Loucy (cell line): Measurements from ENCODE around the gene PLEKHA6.
A peak's percentile ranks its signal among the peaks of the same experiment; 100 is the strongest.
"Not testable (repeated sequence)": the region's sequence is repeated elsewhere in the genome, so short reads cannot be mapped to it uniquely, and the experiment has no call there.

Experiments used
- H2AFZ ChIP-seq: fragments of 200-600 bp; sonication (generic); 2 replicates; pipeline ENCODE4 v1.6.0; 2016; ENCODE audit warnings: antibody characterized with exemption, mild to moderate bottlenecking, low read length, moderate library complexity
- H3F3A ChIP-seq: fragments of 200-600 bp; 2 replicates; pipeline ENCODE4 v1.6.0; 2016; ENCODE audit warnings: antibody characterized with exemption, low read depth, mild to moderate bottlenecking
- H3K27me3 ChIP-seq: fragments of 200-600 bp; sonication (generic); 2 replicates; pipeline ENCODE4 v1.6.1; 2014; ENCODE audit warnings: low read length, mild to moderate bottlenecking; ENCODE audit not compliant: insufficient read depth, poor library complexity, severe bottlenecking
- H3K36me3 ChIP-seq: fragments of 200-600 bp; sonication (generic); 2 replicates; pipeline ENCODE4 v1.6.1; 2016; ENCODE audit warnings: low read length; ENCODE audit not compliant: insufficient read depth
- H3K4me1 ChIP-seq: fragments of 200-600 bp; sonication (generic); 2 replicates; pipeline ENCODE4 v1.5.1; 2014; ENCODE audit warnings: low read length, mild to moderate bottlenecking; ENCODE audit not compliant: insufficient read depth, poor library complexity, severe bottlenecking
- H3K4me2 ChIP-seq: fragments of 200-600 bp; sonication (generic); 2 replicates; pipeline ENCODE4 v1.6.0; 2014; ENCODE audit warnings: antibody characterized with exemption, low read length, low read depth, mild to moderate bottlenecking; ENCODE audit not compliant: poor library complexity, severe bottlenecking
- H3K4me3 ChIP-seq: fragments of 200-600 bp; sonication (generic); 2 replicates; pipeline ENCODE4 v1.5.1; 2014; ENCODE audit warnings: low read length, mild to moderate bottlenecking, mixed read lengths; ENCODE audit not compliant: poor library complexity, severe bottlenecking
- H3K79me2 ChIP-seq: fragments of 200-600 bp; sonication (generic); 2 replicates; pipeline ENCODE4 v1.6.1; 2014; ENCODE audit warnings: low read length; ENCODE audit not compliant: insufficient read depth
- H3K9ac ChIP-seq: fragments of 200-600 bp; sonication (generic); 2 replicates; pipeline ENCODE4 v1.6.0; 2014; ENCODE audit warnings: mild to moderate bottlenecking, low read depth, low read length, moderate library complexity; ENCODE audit not compliant: poor library complexity, severe bottlenecking
- H3K9me2 ChIP-seq: fragments of 200-600 bp; sonication (generic); replicated peaks from 2 replicates; pipeline ENCODE4 v1.6.1; 2016; ENCODE audit warnings: low read depth, low read length, mixed read lengths
- H3K9me3 ChIP-seq: fragments of 200-600 bp; sonication (generic); 2 replicates; pipeline ENCODE4 v1.6.1; 2014; ENCODE audit warnings: mild to moderate bottlenecking, antibody characterized with exemption, low read length, low read depth; ENCODE audit not compliant: insufficient read depth
- H4K20me1 ChIP-seq: fragments of 200-600 bp; sonication (generic); 2 replicates; pipeline ENCODE4 v1.6.0; 2014; ENCODE audit warnings: antibody characterized with exemption, low read length, mild to moderate bottlenecking; ENCODE audit not compliant: insufficient read depth, poor library complexity, severe bottlenecking
- EZH2phosphoT487 ChIP-seq: fragments of 200-600 bp; IDR thresholded peaks from 2 replicates; pipeline ENCODE4 v1.6.1; 2018; ENCODE audit warnings: antibody characterized with exemption, mild to moderate bottlenecking, moderate library complexity, borderline replicate concordance
- TF ChIP-seq, protein P1 (sequence below): fragments of 200-600 bp; sonication (generic); conservative IDR thresholded peaks from 2 replicates; pipeline ENCODE4 v1.5.1; 2014; ENCODE audit warnings: mild to moderate bottlenecking, antibody characterized with exemption, low read length

The PLEKHA6 gene

DNA sequence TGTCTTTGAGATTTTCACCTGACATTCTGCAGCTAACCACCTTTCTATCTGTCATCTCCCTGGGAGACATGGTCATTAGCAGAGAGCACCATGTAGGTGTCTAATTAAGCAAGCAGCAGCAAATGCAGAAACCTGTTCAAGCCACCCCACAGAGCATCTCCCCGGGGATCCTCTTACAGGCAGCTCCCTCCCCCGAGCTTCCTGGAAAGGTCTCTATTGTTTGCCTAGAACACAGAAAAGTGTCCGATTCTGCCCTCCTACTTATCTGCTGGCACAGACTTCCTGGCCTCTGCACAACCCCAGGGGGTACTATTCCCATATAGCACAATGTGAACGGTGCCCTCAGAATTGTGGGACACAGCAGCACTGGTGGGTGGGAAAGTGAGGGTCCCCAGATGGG, 46.1 kb downstream of the PLEKHA6 start:
- no peak overlapping the region for H3K4me3 ChIP-seq
- peak overlapping the region; percentile 23 for H3K4me2 ChIP-seq
- peaks cover 7% of the 10 kb centered on the region for H3K4me1 ChIP-seq
- no peak overlapping the region for H2AFZ ChIP-seq
- no peaks in the 10 kb centered on the region for H3K36me3 ChIP-seq
- H4K20me1 ChIP-seq = no peaks in the 10 kb centered on the region
- H3K9me2 ChIP-seq = no peaks in the 10 kb centered on the region
- no peak overlapping the region for H3K9ac ChIP-seq
- H3F3A ChIP-seq = no peaks in the 10 kb centered on the region
- no peaks in the 10 kb centered on the region for H3K79me2 ChIP-seq
- TF ChIP-seq, protein P1, sequence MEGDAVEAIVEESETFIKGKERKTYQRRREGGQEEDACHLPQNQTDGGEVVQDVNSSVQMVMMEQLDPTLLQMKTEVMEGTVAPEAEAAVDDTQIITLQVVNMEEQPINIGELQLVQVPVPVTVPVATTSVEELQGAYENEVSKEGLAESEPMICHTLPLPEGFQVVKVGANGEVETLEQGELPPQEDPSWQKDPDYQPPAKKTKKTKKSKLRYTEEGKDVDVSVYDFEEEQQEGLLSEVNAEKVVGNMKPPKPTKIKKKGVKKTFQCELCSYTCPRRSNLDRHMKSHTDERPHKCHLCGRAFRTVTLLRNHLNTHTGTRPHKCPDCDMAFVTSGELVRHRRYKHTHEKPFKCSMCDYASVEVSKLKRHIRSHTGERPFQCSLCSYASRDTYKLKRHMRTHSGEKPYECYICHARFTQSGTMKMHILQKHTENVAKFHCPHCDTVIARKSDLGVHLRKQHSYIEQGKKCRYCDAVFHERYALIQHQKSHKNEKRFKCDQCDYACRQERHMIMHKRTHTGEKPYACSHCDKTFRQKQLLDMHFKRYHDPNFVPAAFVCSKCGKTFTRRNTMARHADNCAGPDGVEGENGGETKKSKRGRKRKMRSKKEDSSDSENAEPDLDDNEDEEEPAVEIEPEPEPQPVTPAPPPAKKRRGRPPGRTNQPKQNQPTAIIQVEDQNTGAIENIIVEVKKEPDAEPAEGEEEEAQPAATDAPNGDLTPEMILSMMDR = no peak
- TF ChIP-seq EZH2phosphoT487 = no peak
- H3K27me3 ChIP-seq = no peaks in the 10 kb centered on the region
- no peaks in the 10 kb centered on the region for H3K9me3 ChIP-seq

DNA sequence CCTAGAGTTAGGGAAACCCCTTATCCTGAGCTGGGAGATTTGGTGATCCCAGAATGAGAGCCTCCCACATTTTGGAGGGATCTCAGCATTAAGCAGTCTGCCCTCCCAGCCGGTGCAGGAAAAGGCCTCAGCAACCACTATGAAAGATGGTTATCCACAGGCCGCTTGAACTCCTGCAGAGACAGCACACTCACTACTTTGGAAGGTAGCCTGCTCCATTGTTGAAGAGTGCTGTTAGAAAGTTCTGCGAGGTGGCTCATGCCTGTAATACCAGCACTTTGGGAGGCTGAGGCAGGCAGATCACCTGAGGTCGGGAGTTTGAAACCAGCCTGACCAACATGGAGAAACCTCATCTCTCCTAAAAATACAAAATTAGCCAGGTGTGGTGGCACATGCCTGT, 48.8 kb downstream of the PLEKHA6 start:
- H3K27me3 ChIP-seq, H3K9me2 ChIP-seq, H3K4me1 ChIP-seq, H3K9me3 ChIP-seq, H3F3A ChIP-seq, H3K79me2 ChIP-seq, H2AFZ ChIP-seq, H3K4me3 ChIP-seq, H3K4me2 ChIP-seq, H3K36me3 ChIP-seq, H4K20me1 ChIP-seq, H3K9ac ChIP-seq: not testable (repeated sequence)

DNA sequence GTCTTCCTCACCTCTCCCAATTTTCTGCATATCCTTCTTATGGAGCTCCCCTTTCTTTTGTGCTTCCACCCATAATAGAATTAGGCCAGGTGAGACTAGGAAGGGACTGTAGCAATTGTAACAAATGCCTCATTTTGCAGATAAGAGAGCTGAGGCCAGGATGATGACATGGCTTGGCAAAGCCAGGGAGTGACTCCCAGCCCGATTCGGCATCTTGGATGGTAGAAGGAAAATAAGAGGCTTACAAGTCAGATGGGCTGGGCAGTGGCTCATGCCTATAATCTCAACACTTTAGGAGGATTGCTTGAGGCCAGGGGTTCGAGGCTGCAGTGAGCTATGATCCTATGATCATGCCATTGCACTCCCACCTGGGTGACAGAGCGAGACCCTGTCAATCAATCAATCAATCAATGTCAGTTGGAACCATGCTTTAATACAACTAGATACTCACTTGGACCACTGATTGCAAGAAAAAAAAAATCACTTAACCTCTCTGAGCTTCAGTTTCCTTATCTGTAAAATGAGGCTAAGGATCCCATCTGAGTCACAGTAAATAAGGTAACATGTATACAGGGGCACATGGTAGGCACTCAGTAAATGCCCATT, 51.6 kb downstream of the PLEKHA6 start:
- H3F3A ChIP-seq = no peaks in the 10 kb centered on the region
- H3K9me2 ChIP-seq = no peaks in the 10 kb centered on the region
- TF ChIP-seq, protein P1 = no peak
- no peak for TF ChIP-seq EZH2phosphoT487
- H3K79me2 ChIP-seq = no peaks in the 10 kb centered on the region
- no peaks in the 10 kb centered on the region for H3K9me3 ChIP-seq
- H3K36me3 ChIP-seq = no peaks in the 10 kb centered on the region
- no peak overlapping the region for H3K4me2 ChIP-seq
- H3K4me1 ChIP-seq = no peaks in the 10 kb centered on the region
- H3K9ac ChIP-seq = no peak overlapping the region
- no peaks in the 10 kb centered on the region for H3K27me3 ChIP-seq
- H3K4me3 ChIP-seq = no peak overlapping the region
- H4K20me1 ChIP-seq = no peaks in the 10 kb centered on the region
- no peak overlapping the region for H2AFZ ChIP-seq

DNA sequence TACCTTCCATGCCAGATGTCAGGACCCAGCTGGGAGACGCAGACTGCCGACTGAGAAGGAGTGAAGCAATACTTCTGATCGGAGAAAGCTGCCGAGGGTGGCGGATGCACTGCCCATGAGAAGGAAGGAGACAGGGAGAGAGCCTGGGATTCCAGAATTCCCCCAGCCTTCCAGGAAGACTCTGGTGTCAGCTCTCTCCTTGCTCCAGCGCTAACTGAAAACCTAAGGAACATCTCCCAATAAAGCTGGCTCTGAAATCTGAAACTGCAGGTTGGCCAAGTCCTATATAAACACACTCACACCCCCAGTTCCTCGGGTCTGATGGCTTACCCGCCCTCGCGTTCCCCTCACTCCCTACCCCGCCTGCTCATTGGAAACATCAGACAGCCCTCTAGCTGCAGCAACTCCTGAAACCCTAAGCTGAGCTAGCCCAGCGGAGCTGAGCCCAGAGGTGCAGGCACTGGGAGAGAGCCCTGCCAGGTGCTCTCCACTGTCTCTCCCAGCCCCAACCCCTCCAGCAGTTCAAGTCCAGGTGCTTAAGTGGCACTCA, 52.3 kb downstream of the PLEKHA6 start:
- Histone ChIP-seq H3F3A (no peaks in the 10 kb centered on the region), H4K20me1 (no peaks in the 10 kb centered on the region), H3K9me2 (no peaks in the 10 kb centered on the region), H3K27me3 (no peaks in the 10 kb centered on the region), H3K9me3 (no peaks in the 10 kb centered on the region), H3K4me3 (no peak overlapping the region), H3K9ac (no peak overlapping the region), H3K36me3 (no peaks in the 10 kb centered on the region), H3K4me2 (no peak overlapping the region), H3K79me2 (no peaks in the 10 kb centered on the region), H3K4me1 (no peaks in the 10 kb centered on the region), H2AFZ (no peak overlapping the region)
- no peak for TF ChIP-seq EZH2phosphoT487
- TF ChIP-seq, protein P1 = no peak
